K562 (cell line): ENCODE results near the gene CDH20. TPM values are rescaled to one million over a fixed set of nuclear protein-coding genes. Genes with fewer than 3 reads are reported as not detected.

Source experiments
- ATAC-seq: fragments of 200-7000 bp; cut with Tn5 transposase; 3 replicates; pipeline ENCODE4 v1.9.1; 2020; ENCODE audit warnings: moderate library complexity
- BruUV-seq: library from RNA; stranded (reverse); fragments of 400-500 nt; replicated peaks from 2 replicates; lab custom pipeline; 2021; lab: Mats Ljungman, UMichigan
- CTCF ChIA-PET: fragments of 300-600 bp; formaldehyde crosslinking; extraction: SDS; loops from one replicate; lab custom pipeline; 2021; ENCODE audit warnings: low intra/inter-chr PET ratio; lab: Yijun Ruan, JAX
- POLR2A ChIA-PET: fragments of 300-600, 350-650 bp; sonication (Branson Sonifier 250); formaldehyde crosslinking; extraction: SDS; loops from one replicate; lab custom pipeline; 2021; ENCODE audit warnings: antibody characterized with exemption, inconsistent platforms; lab: Yijun Ruan, JAX
- DNase-seq, 4 experiments: peaks; one replicate each; pipeline versions ENCODE4 v3.0.0 to v3.0.0-alpha.2; 2011 to 2018; ENCODE audit warnings: low spot score in 3 of 4, mixed read lengths in 3 of 4; ENCODE audit errors: extremely low read depth in 1 of 4
- FAIRE-seq: peaks from 2 replicates; lab custom pipeline; 2011; peaks lifted over from hg19 to GRCh38; lab: Jason Lieb, UNC
- H2AFZ ChIP-seq: 2 replicates; pipeline ENCODE4 v1.6.0; 2011; ENCODE audit warnings: low read depth, low read length, control low read depth, inconsistent platforms
- H3K27ac ChIP-seq: fragments of 200-600 bp; 3 replicates; pipeline ENCODE4 v1.8.0; 2011; ENCODE audit warnings: low read depth, mild to moderate bottlenecking, control low read depth, inconsistent platforms, low read length, moderate library complexity, mixed read lengths; ENCODE audit errors: extremely low read depth
- H3K27me3 ChIP-seq, 2 experiments: fragments of 300-600 bp in 1 of 2; 2 replicates in 1 of 2; 3 replicates in 1 of 2; pipeline versions ENCODE4 v1.6.0 to v1.8.0; 2011; ENCODE audit warnings: inconsistent platforms in 2 of 2, low read length in 2 of 2, mild to moderate bottlenecking in 1 of 2, mixed read lengths in 1 of 2, moderate library complexity in 1 of 2; ENCODE audit not compliant: control insufficient read depth in 2 of 2, insufficient read depth in 2 of 2
- H3K36me3 ChIP-seq: fragments of 300-600 bp; 3 replicates; pipeline ENCODE4 v1.8.0; 2011; ENCODE audit warnings: mild to moderate bottlenecking, low read length, inconsistent platforms; ENCODE audit not compliant: control insufficient read depth, insufficient read depth
- H3K4me1 ChIP-seq, 2 experiments: fragments of 200-600 bp in 1 of 2; replicated peaks in 1 of 2; 2 replicates in 1 of 2; 3 replicates in 1 of 2; pipeline versions ENCODE4 v1.5.1 to v1.8.0; 2011; ENCODE audit warnings: inconsistent platforms in 2 of 2, low read length in 2 of 2, mild to moderate bottlenecking in 1 of 2, mixed read lengths in 1 of 2, moderate library complexity in 1 of 2; ENCODE audit not compliant: control insufficient read depth in 2 of 2, insufficient read depth in 2 of 2
- H3K4me2 ChIP-seq: 2 replicates; pipeline ENCODE4 v1.6.1; 2011; ENCODE audit warnings: low read length, control low read depth, inconsistent platforms, mixed read lengths; ENCODE audit not compliant: insufficient read depth
- H3K4me3 ChIP-seq: fragments of 200-600 bp; sonication (generic), shearing (Covaris generic); 2 replicates; pipeline ENCODE4 v1.5.1; 2016; ENCODE audit warnings: control low read depth, inconsistent platforms
- H3K79me2 ChIP-seq: fragments of 200-600 bp; 3 replicates; pipeline ENCODE4 v1.8.0; 2011; ENCODE audit warnings: low read length, inconsistent platforms; ENCODE audit not compliant: control insufficient read depth, insufficient read depth
- H3K9ac ChIP-seq, 2 experiments: 2 replicates each; pipeline versions ENCODE4 v1.6.0 to v1.6.1; 2011; ENCODE audit warnings: low read depth in 2 of 2, low read length in 2 of 2, control low read depth in 1 of 2, inconsistent platforms in 1 of 2, mild to moderate bottlenecking in 1 of 2, mixed read lengths in 1 of 2; ENCODE audit not compliant: insufficient read depth in 1 of 2
- H3K9me1 ChIP-seq: one replicate; pipeline ENCODE4 v1.6.0; 2011; ENCODE audit warnings: inconsistent platforms, mild to moderate bottlenecking, low read length, moderate library complexity; ENCODE audit not compliant: control insufficient read depth, insufficient read depth
- H3K9me3 ChIP-seq: replicated peaks from 2 replicates; pipeline ENCODE4 v1.5.1; 2011; ENCODE audit warnings: low read depth, low read length, inconsistent platforms; ENCODE audit not compliant: control insufficient read depth, insufficient read depth
- H4K20me1 ChIP-seq: replicated peaks from 2 replicates; pipeline ENCODE4 v1.6.1; 2011; ENCODE audit warnings: low read length, inconsistent platforms, mixed read lengths; ENCODE audit not compliant: control insufficient read depth, insufficient read depth
- ELF4 ChIP-seq: fragments of 450-650 bp; formaldehyde crosslinking; IDR thresholded peaks from 2 replicates; pipeline ENCODE4 v1.4.0; 2022; ENCODE audit warnings: missing genetic modification characterization
- EZH2 ChIP-seq: IDR thresholded peaks from 2 replicates; pipeline ENCODE4 v1.6.1; 2012; ENCODE audit warnings: low read depth, mild to moderate bottlenecking, inconsistent platforms, low read length, borderline replicate concordance
- HDAC3 ChIP-seq: fragments of 450-650 bp; IDR thresholded peaks from 2 replicates; pipeline ENCODE4 v1.6.1; 2018; ENCODE audit warnings: borderline replicate concordance, mild to moderate bottlenecking, moderate library complexity; ENCODE audit not compliant: partially characterized antibody
- NFXL1 ChIP-seq: fragments of 450-650 bp; formaldehyde crosslinking; IDR thresholded peaks from 2 replicates; pipeline ENCODE4 v1.4.0; 2021; ENCODE audit warnings: mild to moderate bottlenecking
- NR3C1 ChIP-seq: sonication (generic); formaldehyde crosslinking; IDR thresholded peaks from 2 replicates; pipeline ENCODE4 v1.8.1; 2022; ENCODE audit warnings: missing genetic modification reagents
- PCBP2 ChIP-seq: fragments of 200-400 bp; formaldehyde crosslinking; IDR thresholded peaks from 2 replicates; pipeline ENCODE4 v1.6.1; 2018; ENCODE audit warnings: low read length, low read depth, mild to moderate bottlenecking, moderate library complexity; ENCODE audit not compliant: poor library complexity, severe bottlenecking
- SRSF3 ChIP-seq: fragments of 200-400 bp; formaldehyde crosslinking; IDR thresholded peaks from 2 replicates; pipeline ENCODE4 v1.6.1; 2016; ENCODE audit warnings: mild to moderate bottlenecking, low read length, moderate library complexity; ENCODE audit not compliant: insufficient read depth
- TGIF2 ChIP-seq: sonication (generic); formaldehyde crosslinking; IDR thresholded peaks from 2 replicates; pipeline ENCODE4 v1.8.1; 2022; ENCODE audit warnings: mild to moderate bottlenecking, missing genetic modification reagents, moderate library complexity
- WGBS: fragments of 100-300 bp; shearing (Covaris generic); methylation state at CpG from one replicate; pipeline ENCODE4 v1.1.6; 2016; ENCODE audit warnings: low coverage, mixed read lengths; ENCODE audit not compliant: insufficient coverage; ENCODE audit errors: missing lambda C conversion rate; 5-methylcytosine and 5-hydroxymethylcytosine counted together
- in situ Hi-C: fragments of 300-500 bp; cut with MboI; formaldehyde crosslinking; loops from 4 replicates; pipeline ENCODE4 v1.15.0; 2018; ENCODE audit warnings: inconsistent platforms, mixed read lengths
- intact Hi-C: fragments of 100-400 bp; cut with micrococcal nuclease; formaldehyde crosslinking; loops from 2 replicates; pipeline ENCODE4 v1.14.2; 2022
- polyA plus RNA-seq, 8 experiments: library from polyadenylated mRNA; depleted of rRNA in 4 of 8; stranded (reverse) in 5 of 8; unstranded in 3 of 8; fragments of >200 nt; fragmentation: Nextera tagmentation in 2 of 8; fragmentation: Illumina TruSeq in 1 of 8; extraction: Ambion mirVana in 2 of 8; extraction: Trizol in 1 of 8; gene quantifications; 2 replicates each; pipeline versions ENCODE4 v1.2.1 to v1.2.3, GENCODE V29; 2011 to 2014; ENCODE audit warnings: inconsistent platforms in 1 of 8, missing spikeins in 1 of 8
- total RNA-seq, 7 experiments: library from RNA; depleted of rRNA in 6 of 7; stranded (reverse); fragments of >200 nt in 6 of 7; fragmentation: Illumina TruSeq in 2 of 7; extraction: Trizol in 2 of 7; gene quantifications; 2 replicates each; pipeline versions ENCODE4 v1.2.1 to v1.2.3, GENCODE V29; 2011 to 2021; ENCODE audit warnings: low replicate concordance in 1 of 7
- TF ChIP-seq, protein P1 (sequence below), 2 experiments: IDR thresholded peaks; 2 replicates each; pipeline ENCODE4 v1.6.1; 2011; ENCODE audit warnings: borderline replicate concordance in 1 of 2, control low read depth in 1 of 2, low read depth in 1 of 2, low read length in 1 of 2, mild to moderate bottlenecking in 1 of 2, mixed read lengths in 1 of 2, moderate library complexity in 1 of 2; ENCODE audit not compliant: insufficient read depth in 1 of 2, insufficient read length in 1 of 2, poor library complexity in 1 of 2, severe bottlenecking in 1 of 2; ENCODE audit errors: extremely low read depth in 1 of 2
- TF ChIP-seq, protein P2 (sequence below): fragments of 450-650 bp; formaldehyde crosslinking; IDR thresholded peaks from 2 replicates; pipeline ENCODE4 v1.4.0; 2022; ENCODE audit warnings: missing genetic modification characterization
- TF ChIP-seq, protein P3 (sequence below): fragments of 250-450 bp; sonication (Bioruptor Pico); IDR thresholded peaks from 2 replicates; pipeline ENCODE4 v1.9.0; 2021; ENCODE audit warnings: mild to moderate bottlenecking
- TF ChIP-seq, protein P4 (sequence below): sonication (generic); formaldehyde crosslinking; IDR thresholded peaks from 2 replicates; pipeline ENCODE4 v1.8.0; 2022; ENCODE audit warnings: mild to moderate bottlenecking, missing genetic modification reagents

CDH20 gene
- total and polyA plus RNA-seq, 9 of the 15 experiments (the other 6 are each of a cell fraction or from before 2014, with no cell fraction given): not detected

DNA sequence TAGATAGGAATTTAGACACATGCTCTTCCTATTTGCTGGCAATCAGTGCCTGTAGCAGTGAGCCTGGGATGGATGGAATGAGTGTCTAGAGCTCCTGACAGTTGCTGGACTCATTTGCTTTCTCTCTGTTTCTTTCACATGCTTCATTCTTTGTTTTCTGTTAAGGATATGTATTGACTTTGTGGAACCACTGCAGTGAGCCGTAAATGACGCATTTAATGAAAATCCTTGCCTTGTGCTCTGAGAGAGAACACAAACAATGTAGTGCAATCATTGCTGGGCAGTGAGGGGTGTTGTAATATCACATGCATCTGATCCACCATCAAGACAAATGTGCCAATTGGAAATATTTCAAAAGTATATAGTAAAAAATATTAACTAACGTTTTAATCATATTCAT lies 25.2 kb upstream of the CDH20 start:
- no peak for FAIRE-seq
- 0% methylated on average over 3 of the region's 3 CpGs for WGBS
- Histone ChIP-seq H3K9me3 (no peaks in the 10 kb centered on the region), H4K20me1 (no peaks in the 10 kb centered on the region), H3K36me3 (no peaks in the 10 kb centered on the region)
- no peak for TF ChIP-seq ELF4
- no peak for TF ChIP-seq HDAC3
- TF ChIP-seq PCBP2: no peak
- no peak for TF ChIP-seq NR3C1 (CRISPR knock-in tag)
- TF ChIP-seq, all 486 proteins: peak for 0
- H3K27me3 ChIP-seq: no peaks in the 10 kb centered on the region
- in situ Hi-C loops: no loop called here
- no peaks in the 10 kb centered on the region for H3K9me1 ChIP-seq
- BruUV-seq: no TSS peak
- H3K27ac ChIP-seq: no peak overlapping the region
- DNase-seq (no peak), ATAC-seq (no peak)
- no peak overlapping the region for H3K4me2 ChIP-seq
- no peaks in the 10 kb centered on the region for H3K79me2 ChIP-seq
- H3K4me1 ChIP-seq: no peaks in the 10 kb centered on the region
- POLR2A ChIA-PET: no interaction called here
- intact Hi-C loops: no loop called here
- H3K4me3 ChIP-seq: no peak overlapping the region
- CTCF ChIA-PET: no interaction called here
- no peak overlapping the region for H3K9ac ChIP-seq
- H2AFZ ChIP-seq: no peak overlapping the region

DNA sequence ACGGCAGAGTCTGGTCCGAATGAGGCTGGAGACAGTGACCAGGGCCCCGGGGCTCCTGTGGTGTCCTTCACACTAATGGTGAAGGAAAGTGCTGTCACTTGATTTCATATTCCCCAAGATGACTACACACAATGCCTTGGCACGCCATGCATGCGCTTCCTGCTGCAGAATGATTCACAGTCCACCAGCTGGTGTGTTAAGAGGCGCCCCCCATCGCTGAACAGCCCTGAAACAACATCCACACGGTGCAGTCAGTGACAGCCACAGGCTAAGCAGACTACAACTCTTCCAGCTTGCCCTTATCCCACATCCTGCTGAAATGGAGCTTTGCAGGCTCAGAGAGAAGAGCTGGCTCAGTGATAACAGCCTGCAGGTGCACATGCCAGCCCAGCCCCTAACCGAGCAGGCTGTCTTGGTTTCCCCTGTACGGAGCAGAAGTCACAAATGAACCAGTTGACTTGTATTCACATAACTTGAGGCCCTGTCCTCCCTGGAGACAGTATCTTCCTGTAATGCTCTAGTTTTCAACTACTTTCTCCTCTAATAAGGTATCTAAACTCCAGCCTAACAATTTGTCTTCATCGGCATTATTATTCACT lies 24.3 kb upstream of the CDH20 start:
- DNase-seq: no peak
- Histone ChIP-seq H3K36me3 (no peaks in the 10 kb centered on the region), H3K4me2 (no peak overlapping the region), H3K27ac (no peak overlapping the region), H3K9me1 (no peaks in the 10 kb centered on the region), H2AFZ (no peak overlapping the region), H3K4me3 (no peak overlapping the region), H3K9me3 (no peaks in the 10 kb centered on the region), H3K79me2 (no peaks in the 10 kb centered on the region), H3K27me3 (no peaks in the 10 kb centered on the region), H3K4me1 (no peaks in the 10 kb centered on the region), H3K9ac (no peak overlapping the region), H4K20me1 (no peaks in the 10 kb centered on the region)
- ATAC-seq: no peak
- BruUV-seq: no TSS peak
- no peak for FAIRE-seq
- POLR2A ChIA-PET: no interaction called here
- WGBS: 3% methylated on average over 7 of the region's 11 CpGs
- CTCF ChIA-PET: no interaction called here
- in situ Hi-C loops (no loop called here), intact Hi-C loops (no loop called here)
- TF ChIP-seq, protein P1, sequence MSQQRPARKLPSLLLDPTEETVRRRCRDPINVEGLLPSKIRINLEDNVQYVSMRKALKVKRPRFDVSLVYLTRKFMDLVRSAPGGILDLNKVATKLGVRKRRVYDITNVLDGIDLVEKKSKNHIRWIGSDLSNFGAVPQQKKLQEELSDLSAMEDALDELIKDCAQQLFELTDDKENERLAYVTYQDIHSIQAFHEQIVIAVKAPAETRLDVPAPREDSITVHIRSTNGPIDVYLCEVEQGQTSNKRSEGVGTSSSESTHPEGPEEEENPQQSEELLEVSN (IDR thresholded peaks at IDR 0.05; ENCODE audit: borderline replicate concordance in 1 of 2, extremely low read depth in 1 of 2, insufficient read depth in 1 of 2, insufficient read length in 1 of 2, low read depth in 1 of 2, low read length in 1 of 2, poor library complexity in 1 of 2, severe bottlenecking in 1 of 2): no peak
- TF ChIP-seq, protein P2, sequence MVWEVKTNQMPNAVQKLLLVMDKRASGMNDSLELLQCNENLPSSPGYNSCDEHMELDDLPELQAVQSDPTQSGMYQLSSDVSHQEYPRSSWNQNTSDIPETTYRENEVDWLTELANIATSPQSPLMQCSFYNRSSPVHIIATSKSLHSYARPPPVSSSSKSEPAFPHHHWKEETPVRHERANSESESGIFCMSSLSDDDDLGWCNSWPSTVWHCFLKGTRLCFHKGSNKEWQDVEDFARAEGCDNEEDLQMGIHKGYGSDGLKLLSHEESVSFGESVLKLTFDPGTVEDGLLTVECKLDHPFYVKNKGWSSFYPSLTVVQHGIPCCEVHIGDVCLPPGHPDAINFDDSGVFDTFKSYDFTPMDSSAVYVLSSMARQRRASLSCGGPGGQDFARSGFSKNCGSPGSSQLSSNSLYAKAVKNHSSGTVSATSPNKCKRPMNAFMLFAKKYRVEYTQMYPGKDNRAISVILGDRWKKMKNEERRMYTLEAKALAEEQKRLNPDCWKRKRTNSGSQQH (CRISPR knock-in tag): no peak
- TF ChIP-seq SRSF3 (no peak), EZH2 (no peak), NFXL1 (CRISPR knock-in tag) (no peak), TGIF2 (CRISPR knock-in tag) (no peak)
- TF ChIP-seq, protein P3, sequence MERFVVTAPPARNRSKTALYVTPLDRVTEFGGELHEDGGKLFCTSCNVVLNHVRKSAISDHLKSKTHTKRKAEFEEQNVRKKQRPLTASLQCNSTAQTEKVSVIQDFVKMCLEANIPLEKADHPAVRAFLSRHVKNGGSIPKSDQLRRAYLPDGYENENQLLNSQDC (CRISPR knock-in tag): no peak
- TF ChIP-seq, protein P4, sequence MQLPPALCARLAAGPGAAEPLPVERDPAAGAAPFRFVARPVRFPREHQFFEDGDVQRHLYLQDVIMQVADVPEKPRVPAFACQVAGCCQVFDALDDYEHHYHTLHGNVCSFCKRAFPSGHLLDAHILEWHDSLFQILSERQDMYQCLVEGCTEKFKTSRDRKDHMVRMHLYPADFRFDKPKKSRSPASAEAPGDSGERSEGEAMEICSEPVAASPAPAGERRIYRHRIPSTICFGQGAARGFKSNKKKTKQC: no peak
